C4-2B (cell line): Measurements from ENCODE around the gene AIRE.
"Not testable (repeated sequence)": the region's sequence is repeated elsewhere in the genome, so short reads cannot be mapped to it uniquely, and the experiment has no call there.

Experiments used
- H3K27ac ChIP-seq: fragments of 450-650 bp; 2 replicates; pipeline ENCODE4 v1.5.1; 2017
- ZFX ChIP-seq: fragments of 450-650 bp; IDR thresholded peaks from 2 replicates; pipeline ENCODE4 v1.6.1; 2017
- TF ChIP-seq, protein P1 (sequence below): fragments of 450-650 bp; conservative IDR thresholded peaks from 2 replicates; pipeline ENCODE4 v1.5.1; 2017; ENCODE audit warnings: mild to moderate bottlenecking

The AIRE gene

DNA sequence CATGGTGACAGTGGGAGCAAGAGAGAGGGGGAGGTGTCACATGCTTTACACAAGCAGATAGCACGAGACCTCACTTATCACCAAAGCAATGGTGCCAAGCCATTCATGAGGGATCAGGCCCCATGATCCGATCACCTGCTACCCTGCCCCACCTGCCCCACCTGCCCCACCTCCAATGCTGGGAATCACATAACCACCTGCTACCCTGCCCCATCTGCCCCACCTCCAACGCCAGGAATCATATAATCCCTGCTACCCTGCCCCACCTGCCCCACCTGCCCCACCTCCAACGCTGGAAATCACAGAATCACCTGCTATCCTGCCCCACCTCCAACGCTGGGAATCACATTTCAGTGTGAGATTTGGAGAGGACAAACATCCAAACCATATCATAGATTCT lies 10.6 kb upstream of the AIRE start:
- no peak for TF ChIP-seq ZFX
- TF ChIP-seq, protein P1, sequence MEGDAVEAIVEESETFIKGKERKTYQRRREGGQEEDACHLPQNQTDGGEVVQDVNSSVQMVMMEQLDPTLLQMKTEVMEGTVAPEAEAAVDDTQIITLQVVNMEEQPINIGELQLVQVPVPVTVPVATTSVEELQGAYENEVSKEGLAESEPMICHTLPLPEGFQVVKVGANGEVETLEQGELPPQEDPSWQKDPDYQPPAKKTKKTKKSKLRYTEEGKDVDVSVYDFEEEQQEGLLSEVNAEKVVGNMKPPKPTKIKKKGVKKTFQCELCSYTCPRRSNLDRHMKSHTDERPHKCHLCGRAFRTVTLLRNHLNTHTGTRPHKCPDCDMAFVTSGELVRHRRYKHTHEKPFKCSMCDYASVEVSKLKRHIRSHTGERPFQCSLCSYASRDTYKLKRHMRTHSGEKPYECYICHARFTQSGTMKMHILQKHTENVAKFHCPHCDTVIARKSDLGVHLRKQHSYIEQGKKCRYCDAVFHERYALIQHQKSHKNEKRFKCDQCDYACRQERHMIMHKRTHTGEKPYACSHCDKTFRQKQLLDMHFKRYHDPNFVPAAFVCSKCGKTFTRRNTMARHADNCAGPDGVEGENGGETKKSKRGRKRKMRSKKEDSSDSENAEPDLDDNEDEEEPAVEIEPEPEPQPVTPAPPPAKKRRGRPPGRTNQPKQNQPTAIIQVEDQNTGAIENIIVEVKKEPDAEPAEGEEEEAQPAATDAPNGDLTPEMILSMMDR, result no peak
- H3K27ac ChIP-seq, result no peak overlapping the region

DNA sequence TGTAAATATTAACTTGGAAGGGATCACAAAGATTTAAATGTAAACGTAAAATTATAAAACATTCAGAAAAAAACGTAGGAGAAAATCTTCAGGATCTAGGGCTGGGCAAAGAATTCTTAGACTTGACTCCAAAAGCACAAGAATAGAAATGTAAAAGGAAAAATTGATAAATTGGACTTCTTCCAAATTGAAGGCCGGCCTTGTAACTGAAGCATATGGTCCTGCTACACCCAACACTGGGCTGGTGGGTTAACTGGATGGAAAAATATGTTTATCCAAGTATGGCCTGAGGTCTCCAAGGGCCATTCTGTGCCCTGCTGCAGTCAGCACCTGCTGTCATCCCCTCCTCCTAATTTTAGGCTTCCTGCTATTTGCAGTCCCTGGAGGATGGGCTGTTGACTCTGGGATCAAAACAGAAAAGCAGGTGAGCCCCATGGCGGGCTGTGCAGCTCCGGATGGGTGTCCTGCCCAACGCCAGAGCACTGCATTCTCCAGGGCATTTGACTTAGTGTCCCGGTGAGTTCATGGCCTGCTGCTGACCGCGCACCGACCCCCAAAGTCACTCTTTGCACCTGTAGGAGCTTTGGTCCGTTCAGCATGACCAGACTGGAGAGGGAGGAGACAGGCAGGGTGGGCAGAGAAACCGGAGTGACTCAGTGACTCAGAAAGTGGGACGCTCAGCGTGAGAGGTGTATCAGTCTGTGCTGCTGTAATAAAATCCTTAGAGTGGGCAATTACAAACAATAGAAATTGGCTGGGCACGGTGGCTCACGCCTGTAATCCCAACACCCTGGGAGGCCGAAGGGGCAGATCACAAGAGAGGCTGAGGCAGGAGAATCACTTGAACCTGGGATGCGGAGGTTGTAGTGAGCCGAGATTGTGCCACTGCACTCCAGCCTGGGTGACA lies 6.1 kb upstream of the AIRE start:
- H3K27ac ChIP-seq, result no peak overlapping the region
- TF ChIP-seq, protein P1, result no peak
- no peak for TF ChIP-seq ZFX

DNA sequence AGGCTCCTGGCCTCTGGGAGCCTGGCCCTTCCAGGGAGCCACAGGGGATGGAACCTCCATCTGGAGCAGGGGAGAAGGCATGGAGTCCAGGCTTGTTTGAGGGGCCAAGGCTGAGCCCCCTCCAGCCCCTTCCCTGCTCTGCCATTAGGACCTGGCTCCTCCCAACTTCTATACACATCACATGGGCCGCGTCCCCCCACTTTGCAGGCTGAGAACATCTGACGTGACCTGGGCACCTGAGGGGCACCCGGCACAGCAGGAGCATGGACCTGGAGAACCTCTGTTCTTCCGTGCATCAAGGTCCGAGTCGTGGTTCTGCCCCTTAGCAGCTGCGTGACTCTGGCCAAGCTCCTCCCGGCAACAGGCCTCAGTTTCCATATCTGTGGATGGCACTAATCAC lies 3.9 kb upstream of the AIRE start:
- no peak overlapping the region for H3K27ac ChIP-seq
- TF ChIP-seq, protein P1, result no peak
- TF ChIP-seq ZFX, result no peak

DNA sequence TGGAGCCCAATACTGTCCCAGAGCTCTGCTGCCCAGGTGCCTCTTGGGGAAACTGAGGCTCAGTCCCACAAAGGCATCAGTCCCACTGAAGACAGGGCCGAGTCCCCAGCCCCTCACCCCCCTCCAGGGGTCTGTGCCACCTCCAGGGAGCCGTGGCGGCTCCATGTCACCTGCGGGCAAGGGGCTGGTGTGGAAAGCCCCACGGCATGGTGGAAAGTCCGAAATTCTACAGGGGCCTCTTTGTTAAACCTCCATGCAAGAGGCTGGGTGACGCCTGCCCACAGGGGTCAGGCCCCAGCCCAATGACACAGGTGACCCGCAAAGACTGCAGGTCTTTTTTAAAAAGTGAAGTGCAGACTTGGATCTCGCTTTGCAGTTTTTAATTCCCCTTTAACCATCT lies 3.3 kb upstream of the AIRE start:
- TF ChIP-seq, protein P1, result no peak
- no peak for TF ChIP-seq ZFX
- H3K27ac ChIP-seq, result no peak overlapping the region

DNA sequence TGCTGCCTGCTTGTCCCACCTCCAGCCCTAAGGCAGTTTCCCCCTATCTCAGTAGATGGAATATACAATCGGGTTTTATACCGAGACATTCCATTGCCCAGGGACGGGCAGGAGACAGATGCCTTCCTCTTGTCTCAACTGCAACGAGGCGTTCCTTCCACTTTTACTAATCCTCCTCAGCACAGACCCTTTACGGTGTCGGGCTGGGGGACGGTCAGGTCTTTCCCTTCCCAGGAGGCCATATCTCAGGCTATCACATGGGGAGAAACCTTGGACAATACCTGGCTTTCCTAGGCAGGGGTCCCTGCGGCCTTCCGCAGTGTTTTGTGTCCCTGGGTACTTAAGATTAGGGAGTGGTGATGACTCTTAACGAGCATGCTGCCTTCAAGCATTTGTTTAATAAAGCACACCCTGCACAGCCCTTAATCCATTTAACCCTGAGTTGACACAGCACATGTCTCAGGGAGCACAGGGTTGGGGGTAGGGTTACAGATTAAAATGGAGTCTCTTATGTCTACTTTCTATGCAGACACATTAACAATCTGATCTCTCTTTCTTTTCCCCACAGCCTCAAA lies 2.4 kb upstream of the AIRE start:
- not testable (repeated sequence) for H3K27ac ChIP-seq

DNA sequence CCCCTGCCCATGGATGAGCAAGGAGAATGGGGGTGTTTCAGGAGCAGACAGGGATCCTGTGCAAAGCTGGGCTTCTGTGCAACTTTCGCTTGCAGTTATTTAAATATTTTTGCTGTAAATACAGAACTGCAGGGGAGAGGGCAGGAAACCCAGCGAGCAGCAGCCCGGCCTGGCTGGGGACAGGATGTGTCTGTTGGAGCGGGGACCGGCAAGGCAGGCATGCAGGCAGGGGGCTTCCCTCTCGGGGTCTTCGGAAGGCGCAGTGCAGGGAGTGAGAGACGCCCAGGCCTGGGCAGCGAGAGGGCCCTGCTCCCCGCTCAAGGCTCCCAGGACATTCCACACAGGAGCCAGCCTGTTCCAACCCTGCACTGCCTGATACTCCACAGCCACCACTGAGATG lies 1.7 kb upstream of the AIRE start:
- H3K27ac ChIP-seq, result no peak overlapping the region
- no peak for TF ChIP-seq ZFX

DNA sequence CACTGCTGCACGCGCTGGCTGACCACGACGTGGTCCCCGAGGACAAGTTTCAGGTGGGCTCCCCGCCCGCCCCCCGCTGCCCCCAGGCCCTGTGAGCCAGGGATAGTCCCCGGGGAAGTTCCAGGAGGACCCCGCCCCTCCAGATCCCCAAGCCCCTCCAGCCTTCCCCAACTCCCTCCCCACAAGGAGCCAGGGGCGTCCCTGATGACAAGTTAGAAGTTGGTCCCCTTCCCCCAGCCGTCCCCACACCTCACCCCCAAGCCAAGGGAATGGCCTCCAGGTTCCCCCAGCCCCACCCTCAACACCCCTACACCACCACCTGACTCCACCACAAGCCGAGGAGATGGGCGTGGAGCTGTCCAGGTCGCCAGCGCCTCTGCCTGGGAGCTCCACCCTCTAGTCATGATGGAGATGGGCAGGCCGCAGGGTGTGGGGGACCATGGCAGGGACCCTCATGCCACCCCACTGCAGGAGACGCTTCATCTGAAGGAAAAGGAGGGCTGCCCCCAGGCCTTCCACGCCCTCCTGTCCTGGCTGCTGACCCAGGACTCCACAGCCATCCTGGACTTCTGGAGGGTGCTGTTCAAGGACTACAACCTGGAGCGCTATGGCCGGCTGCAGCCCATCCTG lies 525 bp downstream of the AIRE start:
- TF ChIP-seq, protein P1, result no peak
- TF ChIP-seq ZFX, result no peak
- no peak overlapping the region for H3K27ac ChIP-seq

DNA sequence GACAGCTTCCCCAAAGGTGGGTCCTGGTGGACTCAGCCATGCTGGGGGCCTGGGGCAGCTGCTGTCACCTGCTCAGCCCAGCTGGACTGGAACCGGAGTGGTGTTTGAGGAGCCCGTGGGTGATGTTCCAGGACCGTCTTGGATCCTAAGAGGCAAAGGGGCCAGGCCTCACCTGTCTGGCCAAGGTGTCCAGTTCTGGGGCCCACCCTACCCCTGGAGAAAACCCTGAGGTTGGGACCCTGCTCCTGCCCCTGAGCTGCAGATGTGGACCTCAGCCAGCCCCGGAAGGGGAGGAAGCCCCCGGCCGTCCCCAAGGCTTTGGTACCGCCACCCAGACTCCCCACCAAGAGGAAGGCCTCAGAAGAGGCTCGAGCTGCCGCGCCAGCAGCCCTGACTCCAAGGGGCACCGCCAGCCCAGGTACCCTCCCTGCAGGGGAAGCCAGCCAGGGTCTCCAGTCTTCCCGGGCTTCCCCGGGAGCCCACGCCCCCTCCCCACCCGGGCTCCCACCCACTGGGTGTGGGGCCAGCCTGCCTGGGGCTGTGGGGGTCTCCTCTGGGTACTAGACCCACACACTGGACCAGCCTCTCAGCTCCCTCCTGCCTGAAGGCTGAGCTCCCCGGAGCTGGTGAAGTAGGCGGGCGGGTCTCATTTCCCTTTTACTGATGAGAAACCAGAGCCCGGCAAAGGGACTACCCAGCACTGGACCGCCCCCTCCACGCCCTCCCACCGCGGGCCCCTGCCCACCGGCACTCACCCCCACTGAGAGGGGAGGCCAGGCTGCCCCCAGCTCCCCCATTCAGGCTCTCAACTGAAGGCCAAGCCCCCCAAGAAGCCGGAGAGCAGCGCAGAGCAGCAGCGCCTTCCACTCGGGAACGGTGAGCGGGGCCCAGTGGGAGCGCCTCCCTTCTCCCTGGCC lies 1.3 kb downstream of the AIRE start:
- no peak overlapping the region for H3K27ac ChIP-seq
- TF ChIP-seq, protein P1, result no peak
- no peak for TF ChIP-seq ZFX
